Neural crest cell (in vitro differentiated cells): ENCODE results near the gene HOXB2. TPM values are rescaled to one million over a fixed set of nuclear protein-coding genes. Genes with fewer than 3 reads are reported as not detected.
A peak's percentile ranks its signal among the peaks of the same experiment; 100 is the strongest.
"Not testable (repeated sequence)": the region's sequence is repeated elsewhere in the genome, so short reads cannot be mapped to it uniquely, and the experiment has no call there.

Source experiments
- DNase-seq: peaks from one replicate; pipeline ENCODE4 v3.0.0; 2021; ENCODE audit warnings: low read depth, mixed read lengths, low spot score
- H3K27ac Mint-ChIP-seq: one replicate; pipeline ENCODE4 v1.8.0; 2021; ENCODE audit warnings: mild to moderate bottlenecking, mixed read lengths; ENCODE audit not compliant: unreplicated experiment
- H3K27me3 Mint-ChIP-seq: 2 replicates; pipeline ENCODE4 v1.8.0; 2021; ENCODE audit warnings: low read depth, mild to moderate bottlenecking, mixed read lengths
- H3K36me3 Mint-ChIP-seq: 2 replicates; pipeline ENCODE4 v1.8.0; 2021; ENCODE audit warnings: low read depth, mild to moderate bottlenecking, mixed read lengths
- H3K4me1 Mint-ChIP-seq: 2 replicates; pipeline ENCODE4 v1.8.0; 2021; ENCODE audit warnings: mixed read lengths
- H3K4me3 Mint-ChIP-seq: one replicate; pipeline ENCODE4 v1.8.0; 2021; ENCODE audit warnings: mild to moderate bottlenecking, mixed read lengths
- H3K9me3 Mint-ChIP-seq: 2 replicates; pipeline ENCODE4 v1.8.0; 2021; ENCODE audit warnings: mixed read lengths
- total RNA-seq: library from RNA; stranded (reverse); gene quantifications from 2 replicates; pipeline ENCODE4 v1.2.1, GENCODE V29; 2021
- TF ChIP-seq, protein P1 (sequence below): fragments of 200-600 bp; sonication (generic); conservative IDR thresholded peaks from 2 replicates; pipeline ENCODE4 v1.5.0; 2021; ENCODE audit warnings: antibody characterized with exemption, mild to moderate bottlenecking

Gene HOXB2
- total RNA-seq, 1 donor from 2014 or later: 60.0 TPM

DNA sequence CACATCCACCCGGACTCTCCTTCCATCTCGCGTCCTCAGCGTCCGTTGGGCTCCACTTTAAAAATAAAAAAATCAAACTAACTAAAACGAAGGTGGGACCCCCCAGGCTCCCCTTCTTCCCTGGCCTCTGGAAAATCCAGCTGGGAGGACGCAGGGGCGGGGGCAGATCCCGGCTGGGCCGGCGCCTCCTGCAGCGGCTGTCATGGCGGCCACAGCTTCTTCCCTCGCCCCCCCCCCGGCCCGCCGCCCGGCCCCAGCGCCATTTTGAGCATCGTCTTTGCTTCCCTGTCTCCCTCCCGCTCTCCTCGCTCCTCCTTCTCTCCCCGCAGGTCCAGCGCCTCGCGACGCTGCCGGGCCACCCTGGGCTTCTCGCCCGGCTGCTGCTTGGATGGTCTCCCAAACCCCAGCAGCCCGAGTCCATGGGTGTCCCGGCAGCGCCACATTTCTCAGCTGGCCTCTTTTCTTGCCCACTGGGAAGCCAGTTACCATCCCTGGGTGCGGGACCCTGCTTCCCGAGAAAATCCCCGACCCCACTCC, 3.3 kb downstream of the HOXB2 start:
- TF ChIP-seq, protein P1, sequence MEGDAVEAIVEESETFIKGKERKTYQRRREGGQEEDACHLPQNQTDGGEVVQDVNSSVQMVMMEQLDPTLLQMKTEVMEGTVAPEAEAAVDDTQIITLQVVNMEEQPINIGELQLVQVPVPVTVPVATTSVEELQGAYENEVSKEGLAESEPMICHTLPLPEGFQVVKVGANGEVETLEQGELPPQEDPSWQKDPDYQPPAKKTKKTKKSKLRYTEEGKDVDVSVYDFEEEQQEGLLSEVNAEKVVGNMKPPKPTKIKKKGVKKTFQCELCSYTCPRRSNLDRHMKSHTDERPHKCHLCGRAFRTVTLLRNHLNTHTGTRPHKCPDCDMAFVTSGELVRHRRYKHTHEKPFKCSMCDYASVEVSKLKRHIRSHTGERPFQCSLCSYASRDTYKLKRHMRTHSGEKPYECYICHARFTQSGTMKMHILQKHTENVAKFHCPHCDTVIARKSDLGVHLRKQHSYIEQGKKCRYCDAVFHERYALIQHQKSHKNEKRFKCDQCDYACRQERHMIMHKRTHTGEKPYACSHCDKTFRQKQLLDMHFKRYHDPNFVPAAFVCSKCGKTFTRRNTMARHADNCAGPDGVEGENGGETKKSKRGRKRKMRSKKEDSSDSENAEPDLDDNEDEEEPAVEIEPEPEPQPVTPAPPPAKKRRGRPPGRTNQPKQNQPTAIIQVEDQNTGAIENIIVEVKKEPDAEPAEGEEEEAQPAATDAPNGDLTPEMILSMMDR: no peak
- DNase-seq: no peak
- peak overlapping the region; percentile 98 for H3K27ac Mint-ChIP-seq
- peaks cover 77% of the 10 kb centered on the region for H3K27me3 Mint-ChIP-seq
- peak overlapping the region; percentile 97 for H3K4me3 Mint-ChIP-seq
- H3K36me3 Mint-ChIP-seq: peaks cover 23% of the 10 kb centered on the region
- no peaks in the 10 kb centered on the region for H3K9me3 Mint-ChIP-seq
- H3K4me1 Mint-ChIP-seq: peaks cover 50% of the 10 kb centered on the region

DNA sequence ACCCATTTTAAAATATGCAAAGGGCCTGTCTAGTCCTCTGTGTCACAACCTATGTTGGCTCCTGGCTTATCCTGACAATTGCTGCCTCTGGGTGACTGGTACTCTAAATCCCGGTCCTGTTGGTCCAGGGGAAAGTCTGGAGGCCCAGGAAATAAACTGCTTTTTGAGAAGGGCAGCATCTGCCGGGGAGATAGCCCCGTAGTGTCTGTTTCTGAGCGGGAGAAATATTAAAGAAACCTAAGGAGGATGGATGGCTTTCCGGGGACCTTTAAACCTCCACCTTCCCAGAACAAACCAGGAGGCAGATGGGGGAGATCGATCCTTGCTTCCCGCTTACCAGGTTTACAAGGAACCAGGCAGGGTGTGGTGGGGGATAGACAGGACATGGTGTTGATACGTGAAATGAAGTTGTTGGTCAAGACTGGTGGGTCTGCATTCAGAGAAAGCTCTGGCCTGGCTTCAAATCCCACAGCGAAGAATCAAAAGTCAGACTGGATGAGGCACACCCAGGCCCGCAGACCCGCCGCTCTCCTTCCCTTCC, 3.8 kb downstream of the HOXB2 start:
- H3K4me3 Mint-ChIP-seq: peak overlapping the region; percentile 97
- TF ChIP-seq, protein P1: no peak
- peaks cover 46% of the 10 kb centered on the region for H3K4me1 Mint-ChIP-seq
- peak overlapping the region; percentile 95 for H3K27ac Mint-ChIP-seq
- DNase-seq: no peak
- no peaks in the 10 kb centered on the region for H3K9me3 Mint-ChIP-seq
- H3K27me3 Mint-ChIP-seq: peaks cover 74% of the 10 kb centered on the region
- H3K36me3 Mint-ChIP-seq: peaks cover 23% of the 10 kb centered on the region

DNA sequence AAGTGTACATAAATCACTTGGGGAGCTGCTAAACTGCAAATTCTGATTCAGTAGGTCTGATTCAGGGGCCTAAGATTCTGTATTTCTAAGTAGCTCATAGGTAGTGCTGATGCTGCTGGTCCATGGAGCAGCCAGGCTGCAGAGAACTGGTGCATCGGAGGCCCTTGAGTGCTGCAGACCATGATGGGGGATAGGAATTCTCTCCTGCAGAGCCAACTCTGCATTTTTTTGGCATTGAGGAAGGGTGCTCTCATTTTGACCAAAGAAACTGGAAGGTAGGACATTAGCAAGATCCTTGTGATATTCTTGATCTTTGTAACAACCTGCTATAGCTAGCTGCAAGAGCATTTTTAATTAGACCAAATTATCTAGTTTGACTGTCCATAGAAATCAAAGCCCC, 4.7 kb downstream of the HOXB2 start:
- TF ChIP-seq, protein P1: no peak
- Mint-ChIP-seq H3K27ac (no peak overlapping the region), H3K27me3 (peaks cover 65% of the 10 kb centered on the region), H3K36me3 (peaks cover 23% of the 10 kb centered on the region), H3K9me3 (no peaks in the 10 kb centered on the region), H3K4me3 (peak overlapping the region; percentile 87), H3K4me1 (peaks cover 37% of the 10 kb centered on the region)
- no peak for DNase-seq

DNA sequence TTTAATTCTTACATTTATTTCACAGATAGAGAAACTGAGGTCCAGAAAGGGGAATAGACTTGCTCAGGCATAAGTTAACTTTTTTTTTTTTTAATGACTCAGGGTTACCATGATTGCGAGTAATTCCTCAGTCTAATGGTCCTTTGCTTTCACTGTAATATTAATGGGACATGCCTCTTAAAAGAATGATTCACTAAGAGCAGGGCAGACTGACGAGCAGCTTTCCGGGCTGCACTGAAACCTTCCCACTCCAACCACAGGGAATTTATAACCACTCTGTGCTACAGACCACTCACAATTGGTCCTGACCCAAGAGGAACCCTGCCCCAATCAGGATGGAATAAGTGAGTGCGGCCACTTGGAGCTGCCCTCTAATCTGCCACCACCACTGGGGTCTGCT, 5.7 kb downstream of the HOXB2 start:
- no peak for DNase-seq
- Mint-ChIP-seq H3K27me3 (peaks cover 61% of the 10 kb centered on the region), H3K36me3 (peaks cover 19% of the 10 kb centered on the region), H3K27ac (no peak overlapping the region), H3K9me3 (no peaks in the 10 kb centered on the region), H3K4me1 (peaks cover 29% of the 10 kb centered on the region), H3K4me3 (peak overlapping the region; percentile 87)
- TF ChIP-seq, protein P1: no peak

DNA sequence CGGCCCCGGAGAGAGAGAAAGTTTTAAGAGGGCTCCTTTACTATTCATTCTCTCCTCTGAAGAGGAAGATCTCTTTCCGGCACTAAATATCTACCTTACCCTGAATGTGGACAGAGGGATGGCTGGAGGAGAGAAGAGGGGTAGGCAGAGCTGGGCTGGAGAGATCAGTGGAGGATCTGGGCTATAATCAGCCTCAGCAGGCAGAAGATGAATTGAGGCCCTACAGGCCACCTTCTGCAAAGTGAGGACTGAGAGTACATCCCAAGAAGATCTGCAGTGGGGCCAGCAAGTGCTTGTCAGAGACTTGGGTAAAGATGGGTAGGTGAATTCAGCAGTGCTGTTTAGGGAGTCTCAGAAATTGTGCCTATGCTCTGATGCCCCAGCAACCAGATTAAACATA, 7.6 kb downstream of the HOXB2 start:
- TF ChIP-seq, protein P1: no peak
- Mint-ChIP-seq H3K9me3 (no peaks in the 10 kb centered on the region), H3K4me1 (peaks cover 37% of the 10 kb centered on the region)

DNA sequence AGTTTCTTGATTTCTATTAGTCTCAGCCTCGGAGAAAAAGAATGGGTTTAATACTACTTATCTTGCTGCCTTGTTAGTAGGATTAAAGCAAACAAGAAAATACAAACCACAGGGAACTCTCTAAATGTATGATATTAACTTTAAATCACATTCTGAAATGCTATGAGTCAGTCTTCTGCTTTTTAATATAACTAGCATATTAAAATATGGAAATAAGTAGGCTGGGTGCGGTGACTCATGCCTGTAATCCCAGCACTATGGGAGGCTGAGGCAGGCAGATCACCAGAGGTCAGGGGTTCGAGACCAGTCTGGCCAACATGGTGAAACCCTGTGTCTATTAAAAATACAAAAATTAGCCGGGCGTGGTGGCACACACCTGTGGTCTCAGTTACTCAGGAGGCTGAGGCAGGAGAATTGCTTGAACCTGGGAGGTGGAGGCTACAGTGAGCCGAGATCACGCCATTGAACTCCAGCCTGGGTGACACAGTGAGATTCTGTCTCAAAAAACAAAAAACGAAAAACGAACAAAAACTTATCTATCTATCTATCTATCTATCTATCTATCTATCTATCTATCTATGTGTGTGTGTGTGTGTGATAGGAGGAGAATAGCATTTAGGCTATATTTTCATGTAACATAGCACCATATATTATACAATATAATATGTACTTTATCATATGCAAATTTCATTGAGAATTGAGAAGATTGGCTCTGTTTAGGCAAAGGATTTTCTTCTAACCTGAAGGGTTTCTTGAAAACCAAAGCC, 8.9 kb downstream of the HOXB2 start:
- not testable (repeated sequence) for H3K4me3 Mint-ChIP-seq, H3K27ac Mint-ChIP-seq, DNase-seq, H3K9me3 Mint-ChIP-seq, H3K36me3 Mint-ChIP-seq
- Mint-ChIP-seq H3K27me3 (peaks cover 64% of the 10 kb centered on the region), H3K4me1 (peaks cover 34% of the 10 kb centered on the region)

More for the DNA sequence above, 7.6 kb downstream of the HOXB2 start:
- H3K27me3 Mint-ChIP-seq: peaks cover 61% of the 10 kb centered on the region
- no peak for DNase-seq
- H3K36me3 Mint-ChIP-seq: peaks cover 12% of the 10 kb centered on the region
- peak overlapping the region; percentile 42 for H3K4me3 Mint-ChIP-seq
- no peak overlapping the region for H3K27ac Mint-ChIP-seq
